ENCODE data around the gene FRMPD1.

The FRMPD1 gene

DNA sequence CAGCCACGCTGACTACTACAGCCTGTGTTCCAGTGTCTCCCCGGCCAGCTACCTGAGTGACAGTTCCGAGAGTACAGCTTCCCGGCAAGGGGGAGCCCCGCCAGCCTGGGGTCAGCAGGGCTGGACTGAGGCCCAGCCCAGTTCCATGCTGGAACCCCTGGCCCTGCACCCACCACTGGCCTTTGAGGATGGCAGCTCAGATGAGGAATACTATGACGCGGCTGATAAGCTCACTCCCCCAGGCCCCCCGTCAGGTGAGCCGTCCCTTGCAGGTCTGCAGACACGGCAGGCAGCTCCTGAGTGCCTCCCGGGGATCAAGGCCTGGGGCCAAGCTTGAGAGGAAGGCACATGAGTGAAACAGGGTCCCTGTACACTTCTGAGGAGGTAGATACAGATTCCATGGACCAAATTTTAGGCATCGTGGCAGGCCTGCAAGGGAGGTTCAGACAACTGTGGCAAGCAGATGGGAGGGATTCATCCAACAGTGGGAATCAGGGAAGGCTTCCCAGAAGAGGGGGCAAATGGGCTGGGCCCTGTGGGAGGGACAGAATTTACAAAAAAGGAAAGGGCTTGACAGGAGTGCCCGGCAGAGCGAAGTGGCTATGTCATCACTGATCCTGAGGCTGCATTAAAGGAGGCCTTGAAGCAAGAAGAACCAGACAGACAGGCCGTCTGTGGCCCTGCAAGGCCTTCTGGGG, 90.0 kb downstream of the FRMPD1 start:
- TF ChIP-seq SPI1 (IDR thresholded peaks at IDR 0.05; ENCODE audit: borderline replicate concordance, low read depth) = no peak
- no peak for TF ChIP-seq GABPA (IDR thresholded peaks at IDR 0.05; ENCODE audit: low read depth)
- TF ChIP-seq, protein P1, sequence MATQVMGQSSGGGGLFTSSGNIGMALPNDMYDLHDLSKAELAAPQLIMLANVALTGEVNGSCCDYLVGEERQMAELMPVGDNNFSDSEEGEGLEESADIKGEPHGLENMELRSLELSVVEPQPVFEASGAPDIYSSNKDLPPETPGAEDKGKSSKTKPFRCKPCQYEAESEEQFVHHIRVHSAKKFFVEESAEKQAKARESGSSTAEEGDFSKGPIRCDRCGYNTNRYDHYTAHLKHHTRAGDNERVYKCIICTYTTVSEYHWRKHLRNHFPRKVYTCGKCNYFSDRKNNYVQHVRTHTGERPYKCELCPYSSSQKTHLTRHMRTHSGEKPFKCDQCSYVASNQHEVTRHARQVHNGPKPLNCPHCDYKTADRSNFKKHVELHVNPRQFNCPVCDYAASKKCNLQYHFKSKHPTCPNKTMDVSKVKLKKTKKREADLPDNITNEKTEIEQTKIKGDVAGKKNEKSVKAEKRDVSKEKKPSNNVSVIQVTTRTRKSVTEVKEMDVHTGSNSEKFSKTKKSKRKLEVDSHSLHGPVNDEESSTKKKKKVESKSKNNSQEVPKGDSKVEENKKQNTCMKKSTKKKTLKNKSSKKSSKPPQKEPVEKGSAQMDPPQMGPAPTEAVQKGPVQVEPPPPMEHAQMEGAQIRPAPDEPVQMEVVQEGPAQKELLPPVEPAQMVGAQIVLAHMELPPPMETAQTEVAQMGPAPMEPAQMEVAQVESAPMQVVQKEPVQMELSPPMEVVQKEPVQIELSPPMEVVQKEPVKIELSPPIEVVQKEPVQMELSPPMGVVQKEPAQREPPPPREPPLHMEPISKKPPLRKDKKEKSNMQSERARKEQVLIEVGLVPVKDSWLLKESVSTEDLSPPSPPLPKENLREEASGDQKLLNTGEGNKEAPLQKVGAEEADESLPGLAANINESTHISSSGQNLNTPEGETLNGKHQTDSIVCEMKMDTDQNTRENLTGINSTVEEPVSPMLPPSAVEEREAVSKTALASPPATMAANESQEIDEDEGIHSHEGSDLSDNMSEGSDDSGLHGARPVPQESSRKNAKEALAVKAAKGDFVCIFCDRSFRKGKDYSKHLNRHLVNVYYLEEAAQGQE (IDR thresholded peaks at IDR 0.05; ENCODE audit: insufficient replicate concordance, low read depth) = no peak
- TF ChIP-seq, protein P2, sequence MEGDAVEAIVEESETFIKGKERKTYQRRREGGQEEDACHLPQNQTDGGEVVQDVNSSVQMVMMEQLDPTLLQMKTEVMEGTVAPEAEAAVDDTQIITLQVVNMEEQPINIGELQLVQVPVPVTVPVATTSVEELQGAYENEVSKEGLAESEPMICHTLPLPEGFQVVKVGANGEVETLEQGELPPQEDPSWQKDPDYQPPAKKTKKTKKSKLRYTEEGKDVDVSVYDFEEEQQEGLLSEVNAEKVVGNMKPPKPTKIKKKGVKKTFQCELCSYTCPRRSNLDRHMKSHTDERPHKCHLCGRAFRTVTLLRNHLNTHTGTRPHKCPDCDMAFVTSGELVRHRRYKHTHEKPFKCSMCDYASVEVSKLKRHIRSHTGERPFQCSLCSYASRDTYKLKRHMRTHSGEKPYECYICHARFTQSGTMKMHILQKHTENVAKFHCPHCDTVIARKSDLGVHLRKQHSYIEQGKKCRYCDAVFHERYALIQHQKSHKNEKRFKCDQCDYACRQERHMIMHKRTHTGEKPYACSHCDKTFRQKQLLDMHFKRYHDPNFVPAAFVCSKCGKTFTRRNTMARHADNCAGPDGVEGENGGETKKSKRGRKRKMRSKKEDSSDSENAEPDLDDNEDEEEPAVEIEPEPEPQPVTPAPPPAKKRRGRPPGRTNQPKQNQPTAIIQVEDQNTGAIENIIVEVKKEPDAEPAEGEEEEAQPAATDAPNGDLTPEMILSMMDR (IDR thresholded peaks at IDR 0.05; ENCODE audit: insufficient read depth, low read length) = no peak
- H3K27ac ChIP-seq (replicated peaks) = no peak overlapping the region
- no peaks in the 10 kb centered on the region for H3K27me3 ChIP-seq (ENCODE audit: insufficient read depth, poor library complexity, severe bottlenecking)
- DNase-seq (ENCODE audit: low read depth in 1 of 2, low spot score in 1 of 2) = no peak
- H3K4me3 ChIP-seq (replicated peaks; ENCODE audit: insufficient read depth, low read length) = no peak overlapping the region

DNA sequence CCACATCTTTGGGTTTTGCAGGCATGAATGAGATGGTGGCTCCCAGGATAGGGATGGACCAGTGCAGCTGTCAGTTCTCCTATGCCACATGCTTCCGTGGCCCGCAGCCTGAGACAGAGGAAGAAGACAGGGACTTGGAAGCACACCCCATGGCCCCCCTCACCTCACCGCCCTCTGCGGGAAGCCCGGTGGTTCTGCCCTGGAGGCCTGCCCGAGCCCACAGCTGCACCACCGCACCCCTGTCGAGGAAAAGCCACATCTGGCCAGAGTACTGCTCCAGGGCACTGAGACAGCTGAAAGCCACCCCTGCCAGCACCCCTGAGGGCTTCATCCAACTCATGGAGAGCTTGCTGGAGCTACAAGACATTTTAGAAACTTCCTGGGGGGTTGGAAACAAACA, 95.2 kb downstream of the FRMPD1 start:
- Histone ChIP-seq H3K4me3 (replicated peaks; ENCODE audit: insufficient read depth, low read length) (no peak overlapping the region), H3K27ac (replicated peaks) (no peak overlapping the region), H3K27me3 (ENCODE audit: insufficient read depth, poor library complexity, severe bottlenecking) (no peaks in the 10 kb centered on the region)
- DNase-seq (ENCODE audit: low read depth in 1 of 2, low spot score in 1 of 2) = peak in 1 of 2 experiments; percentile 14
- TF ChIP-seq, protein P1 (IDR thresholded peaks at IDR 0.05; ENCODE audit: insufficient replicate concordance, low read depth) = no peak
- TF ChIP-seq SPI1 (IDR thresholded peaks at IDR 0.05; ENCODE audit: borderline replicate concordance, low read depth) = no peak
- TF ChIP-seq POLR2AphosphoS5 (IDR thresholded peaks at IDR 0.05; ENCODE audit: low read depth) = no peak
- TF ChIP-seq GABPA (IDR thresholded peaks at IDR 0.05; ENCODE audit: low read depth) = no peak
- TF ChIP-seq, protein P2 (IDR thresholded peaks at IDR 0.05; ENCODE audit: insufficient read depth, low read length) = no peak

DNA sequence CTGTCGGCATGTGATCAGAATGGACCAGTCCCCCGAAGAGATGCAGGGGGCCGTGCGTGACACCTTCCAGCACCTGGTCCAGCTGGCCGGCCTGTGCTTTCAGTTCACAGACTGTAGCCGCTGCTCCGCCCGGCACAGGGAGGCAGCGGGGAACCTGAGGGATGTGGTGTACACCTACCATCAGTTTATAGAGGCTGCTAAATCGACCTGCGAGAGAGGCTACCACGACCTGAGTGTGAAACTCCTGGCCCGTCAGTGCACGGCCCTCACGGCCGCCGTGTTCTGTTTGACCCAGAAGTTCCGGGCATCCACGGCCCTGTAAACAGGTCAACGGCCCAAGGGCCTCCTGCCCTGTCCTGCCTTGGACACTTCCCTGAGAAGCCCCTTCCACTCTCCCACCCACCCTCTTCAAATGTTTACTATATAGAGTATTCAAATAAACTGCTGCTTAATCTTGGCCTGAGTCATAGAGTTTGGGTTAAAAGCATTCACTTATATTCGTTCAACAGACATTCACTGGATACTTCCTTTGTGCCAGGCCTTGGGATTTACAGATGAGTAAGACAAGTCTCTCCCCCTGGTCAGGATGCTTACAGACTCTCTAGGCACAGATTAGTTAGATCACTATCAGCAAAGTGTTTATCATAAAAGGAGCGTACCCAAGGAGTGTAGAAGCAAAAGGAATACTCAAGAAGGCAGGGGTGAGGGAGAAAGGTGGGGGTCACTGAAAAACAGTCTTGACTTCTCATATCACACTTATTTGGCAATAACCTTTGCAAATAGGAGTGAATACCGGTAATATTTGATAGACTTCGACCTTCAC, 95.9 kb downstream of the FRMPD1 start:
- Histone ChIP-seq H3K4me3 (replicated peaks; ENCODE audit: insufficient read depth, low read length) (no peak overlapping the region), H3K27me3 (ENCODE audit: insufficient read depth, poor library complexity, severe bottlenecking) (no peaks in the 10 kb centered on the region), H3K27ac (replicated peaks) (no peak overlapping the region)
- TF ChIP-seq POLR2AphosphoS5 (IDR thresholded peaks at IDR 0.05; ENCODE audit: low read depth) = no peak
- no peak for TF ChIP-seq SPI1 (IDR thresholded peaks at IDR 0.05; ENCODE audit: borderline replicate concordance, low read depth)
- TF ChIP-seq, protein P1 (IDR thresholded peaks at IDR 0.05; ENCODE audit: insufficient replicate concordance, low read depth) = no peak
- TF ChIP-seq GABPA (IDR thresholded peaks at IDR 0.05; ENCODE audit: low read depth) = no peak
- TF ChIP-seq, protein P2 (IDR thresholded peaks at IDR 0.05; ENCODE audit: insufficient read depth, low read length) = no peak
- DNase-seq (ENCODE audit: low read depth in 1 of 2, low spot score in 1 of 2) = no peak

Measured in HL-60 (cell line).